ENCODE results near the gene MTARC2.
"Not testable (repeated sequence)": the region's sequence is repeated elsewhere in the genome, so short reads cannot be mapped to it uniquely, and the experiment has no call there.

The MTARC2 gene

GRCh38 chr1:220748089-220748934, at the start of gene MTARC2:
Gene MTARC2 (plus strand): TSS chr1:220748322. CDS start chr1:220748532, 210 bp downstream.
- DNase-seq: peak; percentile 79

GRCh38 chr1:220698607-220699016, 49.5 kb upstream of the MTARC2 start:
- no peak for DNase-seq

- DNase-seq: no peak
These were observed 49.1 kb upstream of the MTARC2 start for GRCh38 chr1:220699044-220699443.

GRCh38 chr1:220700556-220701179, 47.5 kb upstream of the MTARC2 start:
- no peak for DNase-seq

DNA sequence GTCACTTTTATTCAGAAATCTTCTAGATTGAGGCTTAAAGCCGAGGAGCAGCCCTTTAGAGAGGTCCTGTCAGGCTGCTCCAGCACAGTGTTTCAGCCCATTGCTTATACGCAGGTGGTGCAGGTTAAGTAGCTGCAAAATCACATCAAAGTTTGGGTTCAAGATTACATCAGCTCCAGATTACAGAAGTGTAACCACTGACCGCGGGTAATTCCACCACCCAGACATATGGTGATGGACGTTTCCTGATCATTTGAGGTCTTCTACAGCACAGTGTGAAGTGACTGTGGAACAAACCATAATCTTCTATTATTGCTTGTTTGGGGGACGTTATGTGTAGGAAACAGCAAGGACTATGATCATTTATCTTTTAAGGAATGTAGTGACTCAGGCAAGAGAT, 46.1 kb upstream of the MTARC2 start:
- DNase-seq: no peak

- DNase-seq: no peak
These were observed 45.3 kb upstream of the MTARC2 start for GRCh38 chr1:220702733-220703270.

GRCh38 chr1:220703305-220703704, 44.8 kb upstream of the MTARC2 start:
- no peak for DNase-seq

DNA sequence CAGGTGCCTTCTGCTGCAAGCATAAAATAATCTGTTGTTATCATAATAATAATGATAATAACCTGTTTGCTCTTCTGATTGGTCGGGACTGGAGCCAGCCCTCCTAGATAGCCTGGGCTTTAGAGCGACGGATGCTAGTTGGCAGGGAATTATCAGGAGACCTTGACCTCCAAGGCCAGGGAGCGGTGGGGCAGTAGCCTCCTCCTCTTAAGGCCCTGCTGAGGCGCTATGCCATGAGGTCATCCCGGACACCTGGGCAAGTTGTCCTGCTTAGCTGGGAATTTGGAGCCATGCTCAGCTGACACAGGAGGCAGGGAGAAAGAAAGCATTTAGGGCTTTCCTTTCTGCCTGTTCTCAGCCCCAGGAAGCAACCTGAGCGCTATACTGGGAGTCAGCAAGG, 42.3 kb upstream of the MTARC2 start:
- DNase-seq: no peak

- DNase-seq: no peak
These were observed 41.6 kb upstream of the MTARC2 start for GRCh38 chr1:220706480-220706879.

DNA sequence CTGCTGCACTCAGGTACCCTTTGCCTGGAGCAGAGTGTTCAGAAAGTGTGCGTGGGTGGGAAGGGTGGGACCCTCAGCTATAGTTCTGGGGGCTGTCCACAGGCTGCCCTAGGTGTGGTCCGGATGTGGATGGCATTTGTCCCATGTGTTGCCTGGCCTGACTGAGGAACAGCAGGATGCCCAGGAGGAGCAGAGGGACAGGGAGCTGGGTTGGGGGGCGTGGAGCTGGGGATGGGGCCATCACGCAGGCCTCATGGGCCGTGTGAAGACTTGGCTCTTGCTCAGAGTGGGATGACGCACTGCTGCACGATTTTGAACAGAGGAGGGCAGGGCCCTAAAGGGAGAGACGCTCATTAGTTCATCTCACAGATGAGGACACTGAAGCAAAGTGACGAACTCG, 41.0 kb upstream of the MTARC2 start:
- DNase-seq: no peak

DNA sequence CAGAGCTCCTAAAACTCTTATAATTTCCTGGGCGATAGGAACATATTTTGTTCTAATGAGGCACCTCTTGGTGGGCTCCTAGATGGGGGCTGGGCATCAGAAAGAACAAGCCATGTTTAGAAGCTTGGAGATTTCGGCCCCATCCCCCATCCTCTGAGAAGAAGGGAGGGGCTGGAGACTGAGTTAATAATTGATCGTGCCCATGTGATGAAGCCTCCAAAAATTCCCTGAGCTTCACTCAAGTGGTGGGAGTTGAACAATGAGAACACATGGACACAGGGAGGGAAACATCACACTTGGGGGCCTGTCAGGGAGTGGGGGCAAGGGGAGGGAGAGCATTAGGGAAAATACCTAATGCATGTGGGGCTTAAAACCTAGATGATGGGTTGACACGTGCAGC, 39.9 kb upstream of the MTARC2 start:
- DNase-seq: no peak

GRCh38 chr1:220708936-220709801, 39.0 kb upstream of the MTARC2 start:
- no peak for DNase-seq

DNA sequence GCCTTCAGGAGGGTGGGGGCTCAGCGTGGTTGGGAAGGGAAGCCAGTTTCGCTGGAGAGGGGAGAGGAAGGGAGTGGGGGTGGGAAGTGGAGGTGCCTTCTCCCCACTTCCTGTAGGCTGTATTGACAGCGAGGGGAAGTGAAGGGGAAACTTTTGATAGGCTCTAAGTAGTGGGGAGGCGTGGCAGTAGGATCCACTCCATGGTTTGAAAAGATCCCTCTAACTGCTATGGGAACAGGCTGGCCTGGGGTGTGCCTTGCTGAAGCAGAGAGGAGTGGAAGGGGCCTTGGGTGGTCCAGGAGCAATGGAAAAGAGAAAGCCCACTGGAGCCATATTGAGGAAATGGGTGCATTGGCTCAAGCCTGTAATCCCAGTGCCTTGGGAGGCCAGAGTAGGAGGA, 37.8 kb upstream of the MTARC2 start:
- DNase-seq: no peak

DNA sequence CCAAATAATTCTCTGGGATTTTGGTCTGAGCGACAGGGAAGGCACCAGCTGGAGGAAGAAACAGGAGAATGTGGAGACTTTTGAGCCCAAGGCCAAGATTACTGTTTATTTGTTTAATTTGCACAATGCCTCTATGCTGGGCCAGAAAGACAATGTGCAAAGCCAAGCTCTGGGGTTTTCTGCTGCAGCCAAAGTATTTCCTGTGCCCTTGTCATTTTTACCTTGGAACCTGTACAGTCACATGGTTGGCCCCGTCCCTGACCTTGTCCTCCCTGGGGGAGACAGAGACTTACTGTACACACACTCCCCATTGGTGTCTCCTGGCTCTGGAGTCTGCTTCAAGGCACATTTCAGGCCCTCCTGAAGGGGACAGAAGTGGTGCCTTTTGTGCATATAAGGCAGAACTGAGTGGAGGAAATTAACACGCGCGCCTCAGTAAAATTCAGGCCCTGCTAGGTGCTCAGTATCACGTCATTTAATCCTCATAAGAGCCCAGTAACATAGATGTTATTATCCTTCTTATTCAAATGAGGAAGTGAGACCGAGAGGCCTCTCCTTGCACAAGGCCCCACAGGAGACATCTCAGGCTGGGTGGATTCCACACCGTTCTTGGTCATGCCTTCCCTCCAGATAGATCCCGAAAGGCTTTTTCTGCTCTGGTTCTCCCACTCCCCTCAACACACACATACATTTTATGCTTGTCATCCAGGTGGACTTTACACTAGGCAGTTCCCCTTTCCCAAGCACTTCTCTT, 36.9 kb upstream of the MTARC2 start:
- DNase-seq: no peak

- not testable (repeated sequence) for DNase-seq
These were observed 32.1 kb upstream of the MTARC2 start for GRCh38 chr1:220715986-220716385.

- no peak for DNase-seq
These were observed 30.1 kb upstream of the MTARC2 start for GRCh38 chr1:220717800-220718640.

- not testable (repeated sequence) for DNase-seq
These were observed 26.9 kb upstream of the MTARC2 start for GRCh38 chr1:220721266-220721665.

- DNase-seq: no peak
These were observed 21.5 kb upstream of the MTARC2 start for GRCh38 chr1:220726634-220727033.

DNA sequence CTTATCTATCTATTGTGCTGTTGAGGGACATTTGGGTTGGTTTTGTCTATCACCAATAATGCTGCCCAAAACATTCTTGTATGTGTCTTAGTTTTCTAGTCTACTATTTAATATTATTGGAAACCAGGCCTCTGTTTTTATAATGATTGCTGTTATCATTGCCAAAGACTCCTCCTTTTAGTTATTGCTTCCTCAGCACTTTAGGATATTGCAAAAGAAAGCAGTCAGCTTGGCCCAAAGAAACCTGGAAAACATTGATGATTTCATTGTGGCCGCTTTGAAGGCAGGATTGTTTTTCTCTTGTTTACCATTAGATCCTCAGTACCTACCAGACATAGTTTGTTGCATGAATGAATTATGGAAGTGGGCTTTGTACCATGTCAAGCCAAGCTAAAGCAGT, 20.6 kb upstream of the MTARC2 start:
- no peak for DNase-seq

DNA sequence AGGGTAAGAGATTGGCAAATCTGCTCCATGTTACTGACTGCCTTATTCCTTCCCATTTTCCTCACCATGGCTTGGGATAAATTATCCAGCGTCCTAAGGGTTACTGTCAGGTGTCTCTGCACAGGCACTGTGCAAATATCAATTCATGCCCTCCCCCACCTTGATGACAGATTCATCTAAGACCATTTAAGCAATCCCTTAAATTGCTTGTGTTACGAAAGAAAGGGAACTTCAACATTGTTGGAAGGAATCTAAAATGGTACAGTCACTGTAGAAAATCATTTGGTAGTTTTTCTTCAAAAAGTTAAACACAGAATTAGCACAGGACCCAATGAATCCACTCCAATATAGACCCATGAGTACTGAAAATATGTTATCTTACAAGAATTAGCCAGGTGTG, 17.6 kb upstream of the MTARC2 start:
- no peak for DNase-seq

- DNase-seq: no peak
These were observed 16.0 kb upstream of the MTARC2 start for GRCh38 chr1:220732137-220732536.
